Epidermal melanocyte (primary cell): ENCODE results near the gene FBXL7.
A peak's percentile ranks its signal among the peaks of the same experiment; 100 is the strongest.

Source experiments
- DNase-seq: peaks from one replicate; pipeline ENCODE4 v3.0.0; 2011; ENCODE audit warnings: low spot score; ENCODE audit not compliant: insufficient read length

Gene FBXL7

DNA sequence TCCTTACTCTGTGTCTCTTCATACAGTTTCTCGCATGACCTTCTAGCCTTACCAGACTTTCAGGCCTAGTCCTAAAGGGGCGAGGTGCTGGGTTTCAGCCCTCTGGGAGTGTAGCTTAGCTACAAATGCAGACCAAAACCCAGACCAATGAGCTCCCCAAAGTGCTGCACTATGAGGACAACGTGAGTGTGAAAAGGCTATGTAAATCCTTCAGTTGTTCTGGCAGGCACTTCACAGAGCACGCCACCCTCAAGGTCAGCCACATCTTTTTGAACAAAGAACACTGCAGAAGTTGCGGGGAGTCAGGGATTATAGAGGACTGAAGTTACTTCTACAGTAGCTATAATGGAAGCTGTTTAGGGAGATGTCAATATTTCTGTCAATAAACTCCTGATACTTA, 377.9 kb downstream of the FBXL7 start:
- no peak for DNase-seq

DNA sequence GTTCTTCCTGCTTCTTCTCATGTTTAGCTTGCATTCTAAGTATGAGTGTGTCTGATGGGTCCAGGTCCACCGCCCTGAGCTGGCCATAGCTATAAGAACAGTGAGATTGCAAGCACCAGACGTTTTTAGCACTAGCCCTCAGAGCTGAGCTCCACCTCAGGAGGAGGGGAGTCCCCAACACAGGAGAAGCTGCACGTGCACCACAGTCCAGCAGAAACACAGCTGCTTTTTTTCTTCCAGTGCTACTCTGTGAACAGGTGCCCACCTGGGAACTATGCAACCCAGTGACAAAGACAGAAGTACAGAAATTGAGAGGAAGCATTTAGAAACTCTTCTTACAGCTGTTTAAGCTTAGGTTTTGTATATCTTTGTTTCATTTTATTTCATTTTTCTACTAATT, 380.2 kb downstream of the FBXL7 start:
- DNase-seq = no peak

DNA sequence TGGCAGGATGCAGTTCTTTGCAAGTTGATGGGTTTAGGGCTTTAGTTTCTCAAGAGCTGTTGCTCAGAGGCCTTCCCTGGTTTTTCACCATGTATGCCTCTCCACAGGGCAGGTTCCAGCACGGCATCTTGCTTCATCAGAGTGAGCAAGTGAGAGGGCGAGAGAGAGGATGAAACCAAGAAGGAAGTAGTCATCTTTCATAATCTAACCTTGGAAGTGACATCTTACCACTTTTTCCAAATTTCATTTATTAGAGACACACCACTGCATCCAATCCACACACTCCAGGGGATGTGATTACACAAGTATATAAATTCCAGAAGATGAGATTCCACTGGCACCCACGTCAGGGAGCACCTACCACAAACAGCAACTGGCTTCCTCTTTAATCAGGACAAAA, 385.2 kb downstream of the FBXL7 start:
- DNase-seq = no peak

DNA sequence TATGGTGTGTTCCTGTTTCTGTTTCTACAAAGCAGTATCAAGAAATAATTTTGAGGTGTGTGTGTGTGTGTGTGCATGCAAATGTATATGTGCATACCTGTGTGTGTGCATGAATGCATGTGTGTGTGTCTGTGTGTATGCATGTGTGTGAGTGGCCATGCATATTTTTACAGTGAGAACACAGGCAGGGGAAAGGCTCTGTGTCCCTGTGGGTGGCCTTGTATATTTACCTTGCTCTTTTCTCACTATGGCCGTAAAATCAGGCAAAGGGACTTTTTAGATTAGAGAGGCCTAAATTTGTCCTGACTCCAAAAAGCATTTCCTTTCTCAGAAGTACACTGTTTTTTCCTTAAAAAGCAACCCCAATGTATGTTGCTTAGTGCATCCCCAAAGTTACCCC, 386.2 kb downstream of the FBXL7 start:
- no peak for DNase-seq

DNA sequence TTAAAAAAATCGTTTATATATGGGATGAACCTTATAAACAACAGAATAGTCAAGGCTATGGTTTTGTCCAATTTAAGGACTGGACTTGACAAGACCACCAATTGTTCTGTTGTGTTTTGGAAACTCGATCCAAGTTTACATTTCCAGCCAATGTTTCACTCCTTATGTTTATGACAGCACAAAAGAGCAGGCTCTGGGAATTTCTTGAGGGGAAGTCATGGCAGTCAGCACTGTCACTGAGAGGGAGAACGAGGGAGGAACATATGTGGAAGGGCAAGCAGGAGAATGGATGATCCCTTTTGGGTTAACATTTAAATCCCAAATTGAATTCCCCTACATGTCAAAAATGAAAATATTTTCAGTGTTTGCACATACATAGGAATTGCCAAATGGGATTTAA, 387.1 kb downstream of the FBXL7 start:
- DNase-seq = no peak

DNA sequence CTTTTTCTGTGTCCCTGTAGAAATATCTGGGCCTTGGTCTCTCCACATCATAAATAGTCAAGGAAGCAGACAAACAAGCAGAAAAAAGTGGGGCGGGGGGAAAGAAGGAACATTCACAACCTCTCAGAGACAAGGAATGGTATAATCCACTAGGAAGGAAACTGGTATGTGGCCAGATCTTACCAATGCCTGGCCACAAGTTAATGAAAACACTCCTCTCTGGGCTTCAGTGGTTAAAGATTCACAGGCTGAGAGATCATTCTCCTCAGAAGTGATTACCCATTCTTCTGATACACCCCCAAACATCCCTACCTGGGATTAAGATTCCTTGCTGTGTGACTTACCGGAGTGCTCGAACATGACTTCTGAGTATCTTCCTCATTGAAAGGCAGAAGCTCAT, 389.0 kb downstream of the FBXL7 start:
- DNase-seq = no peak

DNA sequence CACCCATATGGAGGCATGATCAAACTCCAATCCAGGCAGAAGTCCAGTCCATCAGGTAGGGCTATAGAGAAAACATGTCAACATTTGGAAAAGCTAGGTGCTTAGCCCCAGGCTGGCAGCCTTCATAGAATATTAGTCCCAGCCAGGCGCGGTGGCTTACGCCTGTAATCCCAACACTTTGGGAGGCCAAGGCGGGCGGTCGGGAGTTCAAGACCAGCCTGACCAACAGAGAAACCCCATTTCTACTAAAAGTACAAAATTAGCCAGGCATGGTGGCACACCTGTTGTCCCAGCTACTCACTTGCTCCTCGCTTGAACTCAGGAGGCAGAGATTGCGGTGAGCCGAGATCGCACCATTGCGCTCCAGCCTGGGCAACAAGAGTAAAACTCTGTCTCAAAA, 393.9 kb downstream of the FBXL7 start:
- no peak for DNase-seq

DNA sequence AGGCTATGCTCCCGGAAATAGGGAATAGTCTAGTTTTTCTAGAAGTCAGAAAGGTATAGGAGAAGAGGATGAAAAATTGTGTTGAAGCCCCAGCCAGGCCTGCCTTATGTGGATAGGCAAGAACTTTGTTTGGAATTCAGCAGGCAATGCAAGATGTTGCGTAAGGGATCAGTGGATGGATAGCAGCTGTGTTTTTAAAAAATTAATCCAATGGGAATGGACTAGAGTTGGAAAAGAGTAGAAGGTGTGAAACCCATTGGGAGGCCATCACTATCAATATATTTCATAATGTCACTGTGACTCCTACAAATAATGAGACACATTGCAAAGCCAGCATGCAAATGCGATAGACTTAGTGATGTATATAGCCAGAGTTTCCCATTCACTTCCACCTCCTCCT, 397.7 kb downstream of the FBXL7 start:
- DNase-seq = no peak

DNA sequence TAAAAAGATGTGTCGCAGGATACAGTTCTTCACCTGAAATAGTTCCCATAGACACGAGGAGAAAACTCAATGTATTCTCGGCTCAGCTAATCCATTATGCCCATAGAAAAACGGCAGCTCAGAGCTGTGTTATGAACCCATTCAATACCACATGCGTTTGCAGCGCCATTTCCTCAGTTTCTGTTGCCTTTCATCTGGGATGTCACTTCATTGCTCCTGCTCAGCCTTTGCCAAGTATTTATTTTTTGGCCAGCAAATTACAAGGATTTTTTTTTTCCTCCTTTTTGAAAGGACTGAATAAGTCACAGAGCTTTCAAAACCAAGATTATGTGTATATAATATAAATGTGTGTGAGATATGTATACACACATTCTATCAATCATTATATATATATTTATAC, 398.7 kb downstream of the FBXL7 start:
- DNase-seq = no peak

DNA sequence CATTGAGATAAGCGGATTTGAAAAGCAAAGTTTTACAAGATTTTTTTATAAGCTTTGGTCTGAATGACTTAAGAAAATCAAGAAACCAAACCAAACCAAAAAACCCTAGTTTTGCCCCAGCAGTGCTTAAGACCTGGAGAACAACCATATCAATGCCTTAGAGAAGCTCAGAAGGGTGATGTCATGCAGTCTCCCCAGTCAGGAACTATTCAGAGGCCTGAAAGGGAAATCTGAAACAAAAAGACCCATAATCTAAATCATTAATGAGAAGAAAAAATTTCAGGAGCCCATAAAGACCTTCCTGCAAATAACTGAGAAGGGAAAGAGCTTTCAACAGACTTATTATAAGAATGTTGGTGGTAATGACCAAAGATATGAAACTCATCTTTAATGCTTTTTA, 399.5 kb downstream of the FBXL7 start:
- no peak for DNase-seq

DNA sequence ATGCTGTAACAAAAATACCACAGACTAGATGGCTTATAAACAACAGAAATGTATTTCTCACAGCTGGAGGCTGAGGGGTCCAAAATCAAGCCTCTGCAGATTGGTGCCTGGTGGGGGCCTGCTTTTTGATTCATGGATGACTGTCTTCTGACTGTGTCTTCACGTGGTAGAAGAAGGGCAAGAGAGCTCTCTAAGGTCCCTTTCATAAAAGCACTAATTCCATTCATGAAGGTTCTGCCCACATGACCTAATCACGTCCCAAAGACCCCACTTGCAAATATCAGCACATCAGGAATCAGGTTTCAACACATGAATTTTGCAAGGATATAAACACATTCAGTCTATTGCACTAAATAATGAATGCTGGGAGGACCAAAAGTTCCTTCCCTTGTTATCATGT, 401.2 kb downstream of the FBXL7 start:
- no peak for DNase-seq

DNA sequence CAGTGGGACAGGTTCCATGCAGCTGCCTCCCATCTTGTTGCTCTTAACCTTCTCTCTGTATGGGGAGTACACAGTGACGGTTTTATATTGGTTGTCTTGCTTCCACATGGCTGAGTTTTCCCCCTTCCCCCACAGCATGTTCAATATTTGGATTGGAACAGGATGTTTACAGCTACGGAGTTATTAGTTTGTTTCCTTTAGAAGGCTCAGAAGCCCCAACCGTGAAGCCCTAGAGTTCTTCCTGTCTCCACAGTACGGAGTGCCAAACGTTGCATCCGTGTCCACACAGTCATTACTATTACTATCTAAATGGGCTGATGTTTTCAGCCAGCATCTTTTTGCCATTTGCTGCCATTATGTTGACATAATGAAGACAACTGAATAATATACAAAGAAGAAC, 402.1 kb downstream of the FBXL7 start:
- no peak for DNase-seq

DNA sequence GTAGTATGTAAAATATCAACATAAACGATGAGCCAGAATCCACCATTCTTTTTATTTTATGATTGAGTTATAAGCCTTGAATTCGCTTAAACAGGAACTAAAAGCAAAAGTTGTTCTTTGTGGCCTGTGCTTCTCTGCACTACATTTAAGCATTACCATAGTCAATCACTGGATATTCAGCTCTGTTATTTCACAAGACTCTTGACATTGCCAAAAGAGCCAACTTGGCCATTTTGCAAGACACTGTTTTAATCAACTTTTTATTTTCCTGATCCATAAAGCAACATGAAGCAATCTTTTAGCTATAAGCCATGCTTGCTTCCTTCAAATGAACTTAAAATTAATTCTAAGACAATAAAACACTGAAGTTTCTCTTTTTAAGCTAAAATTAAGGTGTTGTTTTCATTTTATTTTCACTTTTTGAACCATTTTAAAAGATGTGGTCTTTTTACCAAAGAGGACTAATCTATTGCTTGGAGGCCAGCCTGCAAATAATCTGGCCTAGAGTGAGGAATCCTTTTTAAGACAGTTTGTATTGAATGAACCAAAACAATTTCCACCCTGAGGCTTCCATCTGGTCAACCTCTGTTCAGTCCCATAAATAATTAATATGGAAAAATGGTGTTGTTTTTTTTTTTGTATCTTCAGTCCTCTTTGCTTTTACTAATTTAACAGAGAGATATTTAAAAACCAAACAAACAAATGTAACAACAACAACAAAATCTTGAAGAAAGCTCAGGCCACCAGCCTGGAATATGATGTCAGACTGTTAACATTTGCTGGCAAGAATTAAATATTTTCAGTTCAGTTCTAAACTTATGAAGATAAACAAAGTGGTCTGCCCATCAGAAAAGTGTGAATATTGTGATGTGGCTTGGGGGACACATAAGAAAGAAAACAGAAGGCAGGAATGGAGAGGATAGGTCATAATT, 405.2 kb downstream of the FBXL7 start:
- no peak for DNase-seq

DNA sequence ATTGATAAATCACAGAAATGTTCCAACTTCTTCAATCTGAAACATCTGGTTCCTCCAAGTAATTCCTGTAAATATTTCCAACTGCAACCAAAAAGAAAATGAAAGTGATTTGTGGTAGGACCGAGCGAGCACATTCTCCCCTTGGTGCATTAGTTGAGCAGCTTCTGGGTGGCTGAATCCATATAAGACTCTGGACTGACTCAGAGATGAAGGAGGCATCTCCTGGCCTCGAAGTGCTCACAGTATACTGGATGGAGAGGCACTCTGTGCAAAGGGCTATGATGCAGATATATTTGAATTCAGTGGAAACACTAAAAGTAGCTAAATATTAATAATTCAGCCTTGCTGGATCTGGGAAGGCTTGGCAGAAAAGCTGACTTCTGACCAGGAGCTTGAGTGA, 414.7 kb downstream of the FBXL7 start:
- no peak for DNase-seq

DNA sequence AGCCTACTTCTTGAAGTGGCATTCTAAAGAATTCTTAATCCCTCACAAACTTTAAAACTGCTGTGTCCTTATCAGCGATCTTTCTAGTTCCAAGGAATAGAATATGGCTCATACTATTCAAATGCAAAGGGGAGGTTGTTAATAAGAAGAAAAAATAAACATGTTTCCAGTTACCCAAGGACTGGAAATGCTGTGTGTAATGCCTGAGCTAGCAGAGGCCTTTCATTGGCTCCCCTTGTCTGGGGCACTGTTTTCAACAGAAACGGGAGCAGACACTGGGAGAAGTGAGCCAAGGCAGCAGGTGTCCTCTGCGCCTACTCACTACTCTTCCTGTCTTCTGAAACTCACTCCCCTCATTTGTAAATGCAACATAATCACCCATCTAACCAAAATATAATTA, 426.6 kb downstream of the FBXL7 start:
- DNase-seq = no peak

DNA sequence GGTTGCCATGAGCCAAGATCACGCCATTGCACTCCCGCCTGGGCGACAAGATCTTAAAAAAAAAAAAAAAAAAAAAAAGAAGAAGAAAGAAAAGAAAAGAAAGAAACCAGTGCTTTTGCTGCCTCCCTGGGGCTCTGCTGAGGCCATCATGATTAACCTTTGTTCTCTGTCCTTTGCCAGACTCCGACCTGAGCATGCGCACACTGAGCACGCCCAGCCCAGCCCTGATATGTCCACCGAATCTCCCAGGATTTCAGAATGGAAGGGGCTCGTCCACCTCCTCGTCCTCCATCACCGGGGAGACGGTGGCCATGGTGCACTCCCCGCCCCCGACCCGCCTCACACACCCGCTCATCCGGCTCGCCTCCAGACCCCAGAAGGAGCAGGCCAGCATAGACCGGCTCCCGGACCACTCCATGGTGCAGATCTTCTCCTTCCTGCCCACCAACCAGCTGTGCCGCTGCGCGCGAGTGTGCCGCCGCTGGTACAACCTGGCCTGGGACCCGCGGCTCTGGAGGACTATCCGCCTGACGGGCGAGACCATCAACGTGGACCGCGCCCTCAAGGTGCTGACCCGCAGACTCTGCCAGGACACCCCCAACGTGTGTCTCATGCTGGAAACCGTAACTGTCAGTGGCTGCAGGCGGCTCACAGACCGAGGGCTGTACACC, 427.9 kb downstream of the FBXL7 start:
- DNase-seq = no peak

DNA sequence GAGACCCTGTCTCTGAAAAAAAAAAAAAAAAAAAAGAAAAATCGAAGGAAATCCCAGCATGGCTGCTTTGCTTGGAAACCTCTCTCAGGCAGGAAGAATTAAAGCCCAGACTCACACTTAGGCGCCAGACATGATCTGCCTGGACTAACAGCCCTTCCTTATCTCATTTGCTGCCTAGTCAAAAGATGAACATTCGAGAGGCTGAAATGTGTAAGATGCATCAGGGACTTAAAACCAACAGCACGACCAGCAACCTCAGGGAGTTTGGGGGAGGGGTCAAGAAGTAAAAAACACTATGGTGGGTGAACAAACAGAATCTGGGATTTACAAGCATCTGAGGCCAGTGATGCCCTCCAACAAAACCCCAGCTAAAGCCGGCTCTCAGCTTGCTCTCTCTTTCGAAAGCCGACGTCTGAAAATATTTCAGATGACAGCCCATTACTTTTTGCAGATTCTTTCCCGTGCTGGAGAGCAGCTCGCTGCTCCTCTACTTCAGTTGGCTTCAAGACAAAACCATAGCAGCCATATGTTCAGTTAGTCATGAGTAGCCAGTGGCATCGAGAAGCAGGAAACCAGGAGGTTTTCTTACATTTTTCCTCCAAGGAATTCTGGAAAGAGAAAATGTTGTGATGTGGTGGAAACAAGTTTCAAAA, 429.8 kb downstream of the FBXL7 start:
- DNase-seq = peak; percentile 36

DNA sequence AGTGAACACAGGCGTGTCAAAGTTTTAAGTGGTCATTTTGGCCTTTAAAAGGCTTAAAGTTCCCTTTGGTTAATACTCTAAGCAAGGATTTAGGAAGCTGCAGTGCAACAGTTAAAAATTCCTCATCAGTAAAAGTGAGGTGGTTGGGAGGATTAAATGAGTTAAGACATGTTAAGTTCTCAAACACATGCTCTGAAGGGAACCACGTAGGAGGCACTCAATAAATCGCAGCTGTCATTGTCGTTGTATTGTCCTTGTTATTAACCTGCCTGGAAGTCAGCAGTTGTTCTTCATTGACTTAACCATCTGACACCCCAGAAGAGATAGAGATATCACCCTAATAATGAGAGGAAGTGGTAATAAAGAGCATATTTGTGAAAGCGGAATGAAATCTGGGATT, 432.1 kb downstream of the FBXL7 start:
- no peak for DNase-seq

DNA sequence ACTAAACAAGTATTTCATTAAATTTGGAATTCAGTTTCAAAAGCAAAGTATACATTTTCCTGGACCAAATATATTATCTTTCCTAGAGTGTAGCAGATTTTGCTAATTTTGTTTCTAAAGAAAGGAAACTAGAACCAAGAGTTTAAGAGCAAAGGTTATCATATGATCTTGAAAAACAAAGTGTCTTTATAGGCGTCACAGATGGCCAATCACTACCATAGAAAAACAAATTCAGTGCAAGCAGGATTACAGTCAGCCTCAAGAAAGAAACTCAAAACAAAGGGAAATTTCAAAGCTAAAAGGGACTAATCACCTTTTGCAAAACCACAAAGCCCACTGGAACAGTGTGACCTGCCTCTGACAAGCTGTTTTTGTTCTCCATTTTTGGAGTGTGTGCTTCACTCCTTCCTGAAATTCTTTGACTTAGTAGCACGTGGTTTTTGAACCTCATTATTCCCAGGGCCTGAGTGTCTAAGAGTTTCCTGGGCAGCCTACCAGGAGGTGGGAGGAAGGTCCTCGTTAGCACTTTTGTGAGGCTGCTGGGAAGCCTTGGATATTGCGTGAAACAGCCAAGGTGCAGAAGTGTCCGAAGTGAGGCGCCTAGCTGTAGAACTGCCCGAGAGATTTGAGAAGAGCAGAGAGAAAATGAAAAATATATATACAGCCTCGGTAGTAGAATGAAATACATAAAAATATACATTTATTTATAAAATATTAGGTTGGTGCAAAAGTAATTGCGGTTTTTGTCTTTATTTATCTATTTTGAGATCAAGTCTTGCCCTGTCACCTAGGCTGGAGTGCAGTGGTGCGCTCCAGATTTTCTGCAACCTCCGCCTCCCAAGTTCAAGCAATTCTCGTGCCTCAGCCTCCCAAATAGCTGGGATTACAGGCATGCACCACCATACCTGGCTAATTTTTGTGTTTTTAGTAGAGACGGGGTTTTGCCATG, 433.6 kb downstream of the FBXL7 start:
- no peak for DNase-seq

DNA sequence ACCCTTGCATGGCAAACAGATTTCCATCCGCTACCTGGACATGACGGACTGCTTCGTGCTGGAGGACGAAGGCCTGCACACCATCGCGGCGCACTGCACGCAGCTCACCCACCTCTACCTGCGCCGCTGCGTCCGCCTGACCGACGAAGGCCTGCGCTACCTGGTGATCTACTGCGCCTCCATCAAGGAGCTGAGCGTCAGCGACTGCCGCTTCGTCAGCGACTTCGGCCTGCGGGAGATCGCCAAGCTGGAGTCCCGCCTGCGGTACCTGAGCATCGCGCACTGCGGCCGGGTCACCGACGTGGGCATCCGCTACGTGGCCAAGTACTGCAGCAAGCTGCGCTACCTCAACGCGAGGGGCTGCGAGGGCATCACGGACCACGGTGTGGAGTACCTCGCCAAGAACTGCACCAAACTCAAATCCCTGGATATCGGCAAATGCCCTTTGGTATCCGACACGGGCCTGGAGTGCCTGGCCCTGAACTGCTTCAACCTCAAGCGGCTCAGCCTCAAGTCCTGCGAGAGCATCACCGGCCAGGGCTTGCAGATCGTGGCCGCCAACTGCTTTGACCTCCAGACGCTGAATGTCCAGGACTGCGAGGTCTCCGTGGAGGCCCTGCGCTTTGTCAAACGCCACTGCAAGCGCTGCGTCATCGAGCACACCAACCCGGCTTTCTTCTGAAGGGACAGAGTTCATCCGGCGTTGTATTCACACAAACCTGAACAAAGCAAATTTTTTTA, 436.7 kb downstream of the FBXL7 start:
- DNase-seq = no peak

DNA sequence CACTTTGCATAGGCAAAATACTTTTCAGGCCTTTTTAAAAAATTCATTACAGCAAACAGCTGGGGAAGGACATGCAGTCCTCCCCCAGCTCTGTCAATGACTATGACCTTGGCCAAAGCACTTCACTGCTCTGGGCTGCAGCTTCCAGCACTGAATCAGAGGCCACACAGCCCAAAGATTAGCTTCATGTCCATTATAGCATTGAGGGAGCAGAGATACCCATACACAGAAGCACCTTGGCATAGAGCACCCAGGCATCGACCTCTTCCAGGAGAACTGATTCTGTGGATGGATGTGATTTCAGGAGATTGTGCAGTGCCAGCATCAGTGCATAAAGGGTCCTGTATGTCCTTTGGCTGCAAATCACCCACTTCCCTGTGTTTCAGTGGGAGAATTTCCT, 437.7 kb downstream of the FBXL7 start:
- DNase-seq = no peak
